Gastroesophageal sphincter (tissue), 4 donors: ENCODE measurements around the gene SELENOO. TPM values are rescaled to one million over a fixed set of nuclear protein-coding genes. Genes with fewer than 3 reads are reported as not detected.

Experiments used
- ATAC-seq: fragments of 150-250 bp; one replicate; pipeline ENCODE4 v1.9.1; 2016; ENCODE audit warnings: mild to moderate bottlenecking, moderate library complexity
- H3K27ac ChIP-seq, 4 donors: fragments of 200-600 bp; sonication (generic) in 3 of 4; 1 replicate in 3 of 4; 2 replicates in 1 of 4; pipeline ENCODE4 v1.5.1; 2016 to 2019
- H3K27me3 ChIP-seq: fragments of 200-600 bp; sonication (generic); one replicate; pipeline ENCODE4 v1.5.1; 2019
- H3K36me3 ChIP-seq, 2 donors: fragments of 200-600 bp; sonication (generic); one replicate each; pipeline ENCODE4 v1.5.1; 2019; ENCODE audit warnings: control low read depth in 1 of 2
- H3K4me1 ChIP-seq, 3 donors: fragments of 200-600 bp; sonication (generic); 1 replicate in 2 of 3; 2 replicates in 1 of 3; pipeline ENCODE4 v1.5.1; 2016 to 2019; ENCODE audit warnings: control low read depth in 2 of 3
- H3K4me3 ChIP-seq, 2 donors: fragments of 200-600 bp; sonication (generic); one replicate each; pipeline ENCODE4 v1.5.1; 2019; ENCODE audit warnings: mild to moderate bottlenecking in 1 of 2, moderate library complexity in 1 of 2
- H3K9me3 ChIP-seq, 3 donors: fragments of 200-600 bp; sonication (generic); one replicate each; pipeline ENCODE4 v1.5.1; 2017 to 2019; ENCODE audit warnings: control low read depth in 2 of 3
- CTCF ChIP-seq, 4 experiments: fragments of 200-600 bp in 2 of 4; fragments of 450-650 bp in 2 of 4; sonication (generic) in 1 of 4; IDR thresholded peaks; one replicate each; pipeline ENCODE4 v1.5.1; 2017 to 2019; ENCODE audit warnings: antibody characterized with exemption in 4 of 4, mild to moderate bottlenecking in 2 of 4, moderate library complexity in 2 of 4
- EP300 ChIP-seq: sonication (generic); formaldehyde crosslinking; IDR thresholded peaks from one replicate; pipeline ENCODE4 v1.6.1; 2017; ENCODE audit warnings: antibody characterized with exemption, mild to moderate bottlenecking
- POLR2A ChIP-seq, 2 donors: fragments of 450-650 bp; IDR thresholded peaks; one replicate each; pipeline ENCODE4 v1.6.1; 2017; ENCODE audit warnings: antibody characterized with exemption in 2 of 2, mild to moderate bottlenecking in 2 of 2, moderate library complexity in 1 of 2
- POLR2AphosphoS5 ChIP-seq: sonication (generic); formaldehyde crosslinking; IDR thresholded peaks from one replicate; pipeline ENCODE4 v1.6.1; 2017; ENCODE audit warnings: antibody characterized with exemption
- WGBS, 2 donors: methylation state at CpG; one replicate each; pipeline ENCODE4 v1.1.5; 2018; ENCODE audit warnings: low coverage in 1 of 2; 5-methylcytosine and 5-hydroxymethylcytosine counted together
- total RNA-seq, 4 donors: library from RNA; depleted of rRNA; stranded (reverse); fragments of >200 nt; gene quantifications; one replicate each; pipeline ENCODE4 v1.1.0, GENCODE V29; 2016

SELENOO gene
- total RNA-seq, 4 donors from 2014 or later, result 19.9 to 42.6 (median 27.3) TPM

GRCh38 chr22:50194037-50194805, 6.6 kb upstream of the SELENOO start:
- TF ChIP-seq POLR2AphosphoS5 (no peak), POLR2A (IDR thresholded peaks at IDR 0.05) (no peak), EP300 (no peak), CTCF (IDR thresholded peaks at IDR 0.05) (no peak)
- no peaks in the 10 kb centered on the region for H3K9me3 ChIP-seq
- peaks cover 0 to 56% of the 10 kb centered on the region in 2 donors for H3K36me3 ChIP-seq
- no peak for ATAC-seq
- no peaks in the 10 kb centered on the region for H3K27me3 ChIP-seq
- H3K4me3 ChIP-seq, result no peak overlapping the region
- peaks cover 0 to 47% (median 19%) of the 10 kb centered on the region in 3 donors for H3K4me1 ChIP-seq
- H3K27ac ChIP-seq, result no peak overlapping the region
- 80% methylated on average over 1 of the region's 44 CpGs; no CpG with 5 or more reads in 1 of the 2 donors for WGBS, 2 donors

- Histone ChIP-seq H3K9me3 (no peaks in the 10 kb centered on the region), H3K27ac (no peak overlapping the region), H3K4me3 (no peak overlapping the region), H3K36me3 (peaks cover 0 to 56% of the 10 kb centered on the region in 2 donors), H3K4me1 (peaks cover 0 to 39% (median 6%) of the 10 kb centered on the region in 3 donors), H3K27me3 (no peaks in the 10 kb centered on the region)
- WGBS, 2 donors, result no CpG with 5 or more reads among the region's 18 CpGs
- ATAC-seq, result no peak
- TF ChIP-seq CTCF (IDR thresholded peaks at IDR 0.05), result no peak
- no peak for TF ChIP-seq EP300
- no peak for TF ChIP-seq POLR2A (IDR thresholded peaks at IDR 0.05)
- no peak for TF ChIP-seq POLR2AphosphoS5
These were observed 4.6 kb upstream of the SELENOO start for GRCh38 chr22:50196256-50196655.

- no CpG with 5 or more reads among the region's 23 CpGs for WGBS, 2 donors
- Histone ChIP-seq H3K36me3 (peaks cover 0 to 56% of the 10 kb centered on the region in 2 donors), H3K4me1 (peaks cover 0 to 39% (median 9%) of the 10 kb centered on the region in 3 donors), H3K9me3 (no peaks in the 10 kb centered on the region), H3K4me3 (no peak overlapping the region), H3K27me3 (no peaks in the 10 kb centered on the region), H3K27ac (no peak overlapping the region)
- no peak for TF ChIP-seq EP300
- no peak for TF ChIP-seq CTCF (IDR thresholded peaks at IDR 0.05)
- TF ChIP-seq POLR2AphosphoS5, result no peak
- no peak for TF ChIP-seq POLR2A (IDR thresholded peaks at IDR 0.05)
- no peak for ATAC-seq
These were observed 3.6 kb upstream of the SELENOO start for GRCh38 chr22:50197000-50197800.

GRCh38 chr22:50197856-50198623, 2.8 kb upstream of the SELENOO start:
- ATAC-seq, result no peak
- no peak overlapping the region for H3K27ac ChIP-seq
- H3K4me3 ChIP-seq, result no peak overlapping the region
- no CpG with 5 or more reads among the region's 61 CpGs for WGBS, 2 donors
- no peak for TF ChIP-seq EP300
- no peak for TF ChIP-seq POLR2A (IDR thresholded peaks at IDR 0.05)
- no peak for TF ChIP-seq POLR2AphosphoS5
- TF ChIP-seq CTCF (IDR thresholded peaks at IDR 0.05), result no peak
- H3K4me1 ChIP-seq, result peaks cover 0 to 39% (median 14%) of the 10 kb centered on the region in 3 donors
- no peaks in the 10 kb centered on the region for H3K27me3 ChIP-seq
- no peaks in the 10 kb centered on the region for H3K9me3 ChIP-seq
- peaks cover 0 to 54% of the 10 kb centered on the region in 2 donors for H3K36me3 ChIP-seq
